ENCODE data around the gene TCTN2.

TCTN2 gene

DNA sequence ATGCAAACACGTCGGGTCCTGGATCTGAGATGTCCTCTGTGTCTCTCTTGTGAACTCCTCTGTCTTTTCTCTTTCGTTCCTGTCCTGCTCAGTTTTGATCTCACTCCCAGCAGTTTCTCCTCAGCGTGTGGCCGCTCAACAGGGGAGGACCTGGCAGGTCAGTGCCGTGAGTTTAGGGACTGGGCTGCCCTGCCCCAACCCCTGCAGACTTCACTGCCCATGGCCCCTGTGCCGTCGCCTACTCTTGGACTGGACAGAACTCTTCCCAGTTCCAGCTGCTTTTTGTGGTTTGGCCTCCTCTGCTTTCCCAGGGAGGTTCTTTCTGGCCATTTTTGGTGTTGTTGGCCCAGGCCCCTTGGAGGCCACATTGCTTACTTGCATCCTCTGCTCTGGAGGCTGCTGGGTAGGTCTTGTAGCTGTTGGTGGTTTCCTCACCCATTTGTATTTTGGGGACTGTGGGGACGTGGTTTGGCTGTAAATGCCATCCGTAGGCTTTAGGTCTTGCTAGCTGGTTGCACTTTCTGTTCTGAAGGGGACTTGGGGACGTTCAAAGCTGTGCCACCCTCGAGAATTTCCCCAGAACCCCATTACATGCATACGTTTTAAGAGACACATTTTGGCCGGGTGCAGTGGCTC, 71.1 kb downstream of the TCTN2 start:
- no peak for DNase-seq (ENCODE audit: low read depth)

DNA sequence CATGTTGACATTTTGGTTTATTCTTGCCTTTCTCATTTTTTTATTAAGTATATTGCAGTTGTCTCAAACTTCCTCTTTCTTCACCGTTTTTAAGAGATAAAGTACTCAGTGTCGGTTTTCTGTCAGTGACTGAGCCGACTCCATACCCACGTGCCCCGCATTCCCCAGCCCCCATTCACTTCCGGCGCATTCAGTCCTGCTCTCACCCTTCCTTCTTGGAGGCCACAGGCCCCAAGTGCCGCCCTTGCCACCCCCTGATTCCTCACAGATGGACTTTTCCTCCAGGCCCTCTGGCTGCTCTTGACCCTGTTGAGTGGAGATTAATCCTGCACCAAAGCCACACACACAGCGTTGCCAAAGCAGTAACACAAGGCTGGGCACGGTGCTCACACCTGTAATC, 72.1 kb downstream of the TCTN2 start:
- no peak for DNase-seq (ENCODE audit: low read depth)

DNA sequence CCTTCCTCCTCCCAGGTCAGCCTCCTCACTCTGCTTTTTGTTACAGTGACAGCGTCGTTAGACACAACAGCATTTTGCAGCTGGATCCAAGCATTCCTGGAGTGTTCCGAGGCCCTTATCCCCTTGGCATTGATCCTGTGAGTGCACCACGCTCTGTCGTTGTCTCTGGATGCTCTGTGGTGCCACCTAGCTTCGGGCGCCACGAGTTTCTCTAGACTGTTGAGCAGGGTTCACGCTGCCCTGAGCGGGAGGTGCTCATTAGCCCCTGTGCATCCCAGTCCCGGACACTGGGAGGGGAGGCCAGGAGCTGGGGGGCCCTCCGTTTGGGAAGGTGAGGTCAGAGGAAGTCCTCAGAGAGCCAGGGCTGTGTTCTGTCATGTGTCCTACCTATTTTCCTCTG, 73.9 kb downstream of the TCTN2 start:
- no peak for DNase-seq (ENCODE audit: low read depth)

DNA sequence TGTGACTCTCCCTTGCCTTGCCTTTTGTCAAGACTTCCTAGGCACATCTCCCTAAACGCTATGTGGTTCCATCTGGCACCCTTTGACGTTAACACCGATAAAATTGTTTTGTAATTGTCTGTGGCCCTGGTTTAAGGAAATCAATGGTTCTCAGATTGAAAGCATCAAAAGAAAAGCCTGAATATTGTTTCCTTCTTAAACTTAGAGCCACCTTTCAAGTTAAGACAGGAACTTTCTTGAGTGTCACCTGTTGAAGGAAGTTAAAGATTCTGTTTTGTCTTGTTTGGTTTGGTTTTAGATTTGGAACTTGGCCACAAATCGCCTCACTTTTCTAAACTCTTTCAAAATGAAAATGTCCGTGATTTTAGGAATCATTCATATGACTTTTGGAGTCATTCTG, 76.4 kb downstream of the TCTN2 start:
- no peak for DNase-seq (ENCODE audit: low read depth)

DNA sequence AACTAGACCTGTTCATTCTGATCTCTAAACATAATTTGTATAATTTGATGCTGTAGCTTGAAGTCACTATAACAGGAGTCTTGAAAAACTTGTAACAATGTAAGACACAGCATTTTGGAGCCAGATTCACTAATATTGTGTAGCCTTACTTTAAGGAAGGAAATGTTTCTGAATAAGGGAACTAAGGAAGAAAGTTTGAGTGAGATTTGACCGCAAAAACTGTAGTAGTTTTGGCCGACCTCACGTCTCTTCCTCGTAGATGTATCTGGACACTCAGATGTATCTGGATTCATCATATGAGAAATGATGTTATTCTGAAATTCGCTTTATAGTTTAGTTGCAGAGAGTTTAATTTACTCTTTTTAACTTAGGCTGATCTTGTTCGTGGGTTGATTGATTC, 77.2 kb downstream of the TCTN2 start:
- no peak for DNase-seq (ENCODE audit: low read depth)

DNA sequence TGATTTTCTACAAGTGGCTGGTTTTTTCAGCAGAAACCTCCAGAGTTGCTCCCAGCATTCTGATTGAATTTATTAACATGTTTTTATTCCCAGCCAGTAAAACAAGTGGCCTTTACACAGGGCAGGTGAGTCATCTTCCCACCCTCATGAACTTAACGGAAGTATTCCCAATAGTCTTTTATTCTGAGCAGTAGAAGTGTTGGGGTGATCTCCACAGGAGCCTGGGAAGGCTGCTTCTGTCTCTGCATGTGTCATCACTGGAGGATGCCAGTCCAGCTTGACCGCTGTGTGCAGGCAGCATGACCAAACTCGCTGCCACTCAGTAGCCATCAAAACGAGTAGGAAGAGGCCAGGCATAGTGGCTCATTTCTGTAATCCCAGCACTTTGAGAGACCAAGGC, 77.7 kb downstream of the TCTN2 start:
- DNase-seq (ENCODE audit: low read depth) = peak; percentile 18

DNA sequence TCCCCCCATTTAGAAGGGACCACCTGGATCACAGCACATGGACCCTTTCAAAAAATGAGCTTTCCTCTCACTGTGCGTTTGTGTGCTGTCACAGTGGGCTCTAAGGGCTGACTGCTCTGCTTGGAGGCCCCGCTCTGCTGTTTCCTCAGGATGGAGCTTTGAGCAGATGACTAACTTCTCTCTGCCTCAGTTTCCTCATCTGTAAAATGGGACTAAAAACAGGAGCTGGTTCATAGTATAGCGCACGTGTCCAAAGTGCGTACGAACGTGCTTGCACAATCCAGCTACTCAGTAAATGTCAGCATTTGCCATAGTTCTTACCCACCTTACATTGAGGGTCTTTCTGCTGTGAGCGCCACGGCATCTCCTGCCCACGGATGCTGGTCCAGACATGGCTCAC, 78.4 kb downstream of the TCTN2 start:
- DNase-seq (ENCODE audit: low read depth) = no peak

DNA sequence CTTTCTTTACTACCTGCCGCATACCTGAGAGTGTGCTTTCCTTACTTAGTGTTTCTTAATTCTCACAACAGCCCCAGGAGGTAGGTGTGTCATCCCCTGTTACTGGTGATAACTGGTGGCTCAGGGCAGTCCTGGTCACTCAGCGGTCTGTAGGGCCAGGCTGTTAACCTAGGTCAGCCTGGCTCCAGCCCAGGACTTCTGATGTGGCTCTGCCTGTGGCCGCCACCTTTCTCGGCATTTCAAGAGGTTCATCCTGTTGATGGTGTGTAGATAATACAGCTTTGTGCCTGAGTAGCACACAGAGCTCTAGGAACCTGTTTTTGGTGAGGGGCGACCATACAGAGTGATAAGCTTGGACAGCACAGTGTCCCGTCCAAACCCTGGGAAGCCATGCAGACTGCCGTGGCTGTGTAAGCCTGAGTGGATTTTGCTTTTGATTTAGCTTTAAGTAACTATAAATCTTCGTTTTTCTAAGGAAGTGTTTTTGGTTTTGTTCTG, 79.3 kb downstream of the TCTN2 start:
- no peak for DNase-seq (ENCODE audit: low read depth)

DNA sequence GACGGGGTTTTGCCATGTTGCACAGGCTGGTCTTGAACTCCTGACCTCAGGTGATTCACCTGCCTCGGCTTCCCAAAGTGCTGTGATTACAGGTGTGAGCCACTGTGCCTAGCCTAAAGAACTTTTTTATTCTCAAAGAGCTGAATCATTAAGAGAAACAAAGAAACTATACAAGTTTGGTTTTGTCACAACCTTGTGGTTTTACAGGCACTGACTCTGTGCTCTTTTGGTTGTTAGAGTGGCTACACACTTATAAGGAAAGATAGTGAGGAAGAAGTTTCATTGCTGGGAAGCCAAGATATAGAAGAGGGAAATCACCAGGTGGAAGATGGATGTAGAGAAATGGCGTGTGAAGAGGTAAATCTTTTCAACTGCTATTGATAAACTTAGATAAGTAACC, 81.1 kb downstream of the TCTN2 start:
- DNase-seq (ENCODE audit: low read depth) = no peak

DNA sequence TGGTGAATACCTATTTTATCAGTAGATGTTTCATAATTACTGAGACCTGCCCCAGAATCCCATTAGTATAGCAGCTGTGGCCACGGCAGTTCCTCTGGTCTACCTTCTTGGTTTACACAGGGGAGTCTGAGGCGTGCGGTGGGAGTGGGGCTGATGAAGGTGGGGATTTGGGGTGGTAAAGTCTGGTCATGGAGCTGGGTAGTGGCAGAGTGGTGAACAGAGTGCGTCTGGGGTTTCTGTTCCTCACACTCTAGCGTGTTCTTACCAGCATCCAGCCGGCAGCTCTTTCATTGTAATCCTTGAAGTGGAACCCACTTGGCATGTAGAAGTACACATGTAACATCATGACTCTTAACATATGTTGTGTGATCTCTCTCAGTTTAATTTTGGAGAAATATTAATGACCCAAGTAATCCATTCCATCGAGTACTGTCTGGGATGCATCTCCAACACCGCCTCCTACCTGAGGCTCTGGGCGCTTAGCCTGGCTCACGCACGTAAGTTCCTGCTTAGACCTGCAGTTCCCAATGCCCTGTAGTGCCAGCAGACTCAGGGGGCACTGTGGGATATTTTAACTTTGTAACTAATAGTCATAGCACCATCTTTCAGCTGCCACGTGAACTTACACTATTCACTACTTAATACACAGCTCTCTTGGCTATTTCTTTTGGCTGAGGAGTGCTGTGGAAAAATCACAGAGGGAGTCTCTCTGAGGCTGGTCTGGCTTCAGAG, 83.3 kb downstream of the TCTN2 start:
- DNase-seq (ENCODE audit: low read depth) = no peak

DNA sequence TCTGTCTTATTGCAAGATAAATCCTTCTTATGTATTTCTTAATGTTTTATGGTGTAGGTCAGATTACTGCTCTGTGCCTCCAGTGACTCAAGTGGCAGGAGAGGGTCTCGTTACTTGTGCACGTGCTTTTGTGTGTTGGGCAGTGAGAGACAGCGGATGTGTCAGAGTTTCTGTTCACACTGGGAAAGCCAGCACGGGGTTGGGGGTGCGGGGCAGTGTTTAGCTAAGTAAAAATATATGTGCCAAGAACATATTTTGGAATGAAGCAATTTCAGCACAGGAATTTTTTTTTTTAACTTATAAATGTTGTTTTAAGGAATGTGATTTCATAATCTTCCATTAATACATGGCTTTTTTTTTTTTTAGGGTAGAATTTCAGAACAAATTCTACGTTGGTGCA, 86.6 kb downstream of the TCTN2 start:
- DNase-seq (ENCODE audit: low read depth) = peak; percentile 84

Measured in stromal cell of bone marrow (primary cell).